Effector CD8-positive, alpha-beta T cell (primary cell): ENCODE results near the gene DEAF1.
"Not testable (repeated sequence)": the region's sequence is repeated elsewhere in the genome, so short reads cannot be mapped to it uniquely, and the experiment has no call there.

Experiments used
- DNase-seq: peaks from one replicate; lab custom pipeline; 2025; lab: John Stamatoyannopoulos, UW

Gene DEAF1

DNA sequence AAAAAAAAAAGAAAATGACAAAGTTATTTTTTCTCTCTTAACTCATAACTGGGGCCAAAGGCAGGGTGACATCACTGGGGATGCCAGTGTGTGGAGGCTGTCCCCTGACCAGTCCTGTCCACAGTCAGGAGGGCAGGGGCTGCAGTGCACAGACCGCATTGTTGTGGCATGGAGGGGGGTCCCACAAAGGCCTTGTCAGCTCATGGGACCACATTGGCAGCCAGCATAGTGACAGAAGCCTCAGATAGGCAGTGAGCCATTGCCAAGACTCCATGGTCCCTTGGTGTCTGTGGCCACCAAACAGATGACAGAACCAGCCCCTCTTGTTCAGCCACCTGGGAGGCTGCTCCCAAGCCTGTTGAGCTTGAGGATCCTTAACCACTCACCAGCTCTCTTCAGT, 4.7 kb upstream of the DEAF1 start:
- no peak for DNase-seq

DNA sequence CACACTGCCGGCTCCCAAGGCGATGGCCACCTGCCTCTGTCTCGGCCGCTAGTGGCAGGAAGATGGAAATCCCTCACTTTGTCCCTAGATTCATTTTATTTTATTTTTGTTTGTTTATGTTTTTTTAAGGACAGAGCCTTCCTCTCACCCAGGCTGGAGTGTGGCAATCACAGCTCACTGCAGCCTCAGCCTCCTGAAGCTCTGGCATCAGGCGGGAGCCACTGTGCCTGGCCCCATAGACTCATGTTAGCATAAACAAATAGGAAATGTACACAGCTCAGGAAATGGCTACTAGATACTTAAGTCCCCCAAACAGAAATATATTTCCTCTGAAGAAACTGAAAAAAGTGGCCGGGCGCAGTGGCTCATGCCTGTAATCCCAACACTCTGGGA, 4.1 kb upstream of the DEAF1 start:
- DNase-seq: no peak

DNA sequence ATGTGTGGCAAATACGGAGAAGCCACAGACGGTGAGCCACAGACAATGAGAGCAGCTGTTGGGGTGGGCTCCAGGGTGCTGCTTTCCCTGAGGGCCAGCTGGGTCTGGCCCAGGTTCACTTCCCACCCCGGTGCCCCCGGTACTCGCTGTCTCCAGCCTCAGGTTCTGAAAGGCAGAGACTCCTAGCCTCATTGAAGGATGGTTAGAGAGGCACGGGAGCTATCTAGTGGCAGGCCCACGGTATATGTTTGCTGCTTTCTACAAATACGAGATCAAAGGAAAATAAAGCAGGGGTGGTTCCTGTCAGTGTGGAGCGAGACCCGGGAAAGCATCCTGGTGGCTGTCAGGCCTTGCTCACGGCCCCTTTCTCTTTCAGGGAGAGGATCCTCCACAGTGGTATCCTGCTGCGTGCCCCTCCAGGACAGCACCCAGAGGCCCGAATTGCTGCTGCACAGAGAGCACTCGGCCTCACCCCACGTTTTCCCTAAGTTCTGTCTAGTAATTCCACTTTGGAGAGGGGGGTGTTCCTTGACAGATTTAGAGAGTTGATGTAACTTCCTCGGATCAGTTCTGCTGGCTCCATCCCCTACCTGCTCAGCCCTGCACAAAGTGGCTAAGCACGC, 3.6 kb upstream of the DEAF1 start:
- no peak for DNase-seq

DNA sequence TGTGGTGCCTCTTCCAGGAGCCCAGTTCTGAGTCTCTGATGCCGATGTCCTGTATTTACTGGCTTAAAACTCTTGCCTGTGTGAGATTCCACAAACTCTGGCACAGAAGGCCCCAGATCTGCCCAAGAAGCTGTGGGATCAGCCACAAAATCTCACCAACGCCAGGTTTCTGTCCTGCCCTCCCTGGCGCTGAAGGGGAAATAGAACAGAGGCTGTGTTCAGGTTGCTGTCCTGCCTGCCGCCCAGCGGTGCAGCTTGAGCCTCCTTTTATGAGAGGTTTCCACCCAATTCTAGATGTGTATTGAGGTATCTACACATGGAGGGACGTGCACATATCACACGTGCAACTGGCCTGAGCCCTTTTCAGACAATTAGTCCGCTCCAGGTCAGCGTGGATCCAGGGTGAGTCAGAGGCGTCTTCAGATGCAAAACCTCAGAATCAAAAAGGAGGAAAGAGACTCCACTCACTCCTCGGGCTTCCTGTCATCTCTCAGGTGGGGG, 2.8 kb upstream of the DEAF1 start:
- no peak for DNase-seq

DNA sequence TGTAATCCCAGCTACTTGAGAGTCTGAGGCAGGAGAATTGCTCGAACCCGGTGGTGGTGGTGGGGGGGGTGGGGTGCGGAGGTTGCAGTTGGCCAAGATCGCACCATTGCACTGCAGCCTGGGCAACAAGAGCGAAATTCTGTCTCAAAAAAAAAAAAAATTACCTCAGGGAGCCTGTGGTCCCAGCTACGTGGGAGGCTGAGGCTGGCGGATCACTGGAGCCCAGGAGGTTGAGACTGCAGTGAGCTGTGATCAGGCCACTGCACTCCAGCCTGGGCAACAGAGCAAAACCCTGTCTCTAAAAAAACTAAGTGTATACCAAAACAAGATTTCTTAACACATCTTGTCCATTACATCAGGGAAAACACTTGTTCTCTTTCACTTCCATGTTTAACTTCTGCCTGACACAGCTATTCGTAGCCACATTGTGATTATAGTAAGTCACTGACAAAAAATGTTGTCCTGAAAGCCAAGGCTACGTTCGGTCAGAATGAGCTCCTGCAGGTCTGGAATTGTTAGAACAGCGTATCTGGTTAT, 2.0 kb upstream of the DEAF1 start:
- DNase-seq: no peak

DNA sequence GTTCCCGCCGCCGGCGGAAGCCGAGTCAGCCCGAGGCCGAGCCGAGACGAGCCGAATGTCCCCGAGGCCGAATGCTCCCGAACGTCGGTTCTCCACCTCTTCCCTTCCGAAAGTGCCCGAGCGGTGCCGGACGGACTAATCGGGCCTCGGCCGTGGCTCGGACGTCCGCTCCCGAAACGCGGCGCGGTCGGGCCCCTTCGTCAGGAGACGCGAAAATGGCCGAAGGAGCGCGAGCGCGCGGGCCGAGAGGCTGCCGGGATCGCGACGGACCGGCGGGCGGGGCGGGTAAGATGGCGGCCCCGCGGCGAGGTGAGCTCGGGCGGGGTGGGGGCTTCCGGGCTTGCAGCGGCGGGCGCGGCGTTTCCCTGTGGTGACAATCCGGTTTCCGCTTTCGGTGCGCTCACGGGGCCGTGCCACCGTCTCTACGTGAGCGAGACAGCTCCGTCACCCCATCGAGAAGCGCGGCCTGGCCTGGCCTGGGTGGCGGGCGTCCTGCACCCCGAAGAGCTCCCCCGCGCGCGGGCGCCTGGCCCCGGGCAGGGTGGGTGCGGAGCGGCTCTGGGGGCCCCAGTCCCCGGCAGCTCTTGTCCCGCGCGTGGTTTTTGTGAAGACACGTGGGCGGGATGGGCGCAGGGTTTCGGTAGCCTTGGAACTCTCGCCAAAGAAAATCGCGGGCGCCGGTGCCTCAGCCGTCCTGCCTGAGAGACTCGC, 671 bp upstream of the DEAF1 start, which contains the start of gene TMEM80:
Gene TMEM80, plus strand, starts transcription at position 279 of the 711 bp plus-strand sequence. Its CDS starts 12 bp downstream, at position 291.
- peak; percentile 94 for DNase-seq

DNA sequence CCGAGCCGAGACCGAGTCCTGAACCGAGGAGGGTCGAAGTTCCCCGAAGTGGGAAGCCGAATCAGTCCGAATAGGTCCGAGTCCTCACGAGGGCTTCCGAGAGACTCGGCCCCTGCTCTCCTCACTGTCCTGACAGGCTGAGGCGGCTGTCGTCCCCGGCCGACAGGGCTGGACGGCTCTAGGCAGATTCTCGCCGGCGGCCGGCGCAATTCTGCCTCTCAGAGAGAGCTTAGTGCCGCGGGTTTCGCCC, 191 bp upstream of the DEAF1 start:
- DNase-seq: no peak

DNA sequence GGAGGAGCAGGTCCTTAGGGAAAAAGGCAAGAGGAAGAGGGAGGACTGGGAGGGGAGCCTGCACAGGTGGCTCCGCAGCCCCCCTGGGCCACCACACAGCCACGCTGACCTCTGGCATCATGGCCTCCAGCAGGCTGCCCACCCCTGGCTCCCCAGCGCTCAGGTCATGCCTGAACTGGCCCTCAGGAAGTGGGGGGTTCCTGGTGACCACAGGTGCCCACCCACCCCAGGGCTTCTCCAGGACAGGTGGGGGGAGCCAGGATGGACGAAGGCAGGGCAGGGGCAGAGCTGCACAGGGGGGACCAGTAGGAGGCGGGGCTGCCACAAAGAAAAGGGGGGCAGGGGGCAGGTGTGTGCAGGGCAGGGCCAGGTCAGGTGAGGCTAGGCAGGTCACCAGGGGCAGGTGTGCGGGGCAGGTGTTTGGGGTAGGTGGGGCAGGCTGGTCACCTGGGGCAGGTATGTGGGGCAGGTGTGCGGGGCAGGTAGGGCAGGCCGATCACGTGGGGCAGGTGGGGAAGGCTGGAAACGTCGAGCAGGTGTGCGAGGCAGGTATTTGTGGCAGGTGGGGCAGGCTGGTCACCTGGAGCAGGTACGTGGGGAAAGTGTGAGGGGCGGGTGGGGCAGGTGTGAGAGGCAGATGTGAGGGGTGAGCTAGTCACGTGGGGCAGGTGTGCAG, 997 bp downstream of the DEAF1 start:
- no peak for DNase-seq

DNA sequence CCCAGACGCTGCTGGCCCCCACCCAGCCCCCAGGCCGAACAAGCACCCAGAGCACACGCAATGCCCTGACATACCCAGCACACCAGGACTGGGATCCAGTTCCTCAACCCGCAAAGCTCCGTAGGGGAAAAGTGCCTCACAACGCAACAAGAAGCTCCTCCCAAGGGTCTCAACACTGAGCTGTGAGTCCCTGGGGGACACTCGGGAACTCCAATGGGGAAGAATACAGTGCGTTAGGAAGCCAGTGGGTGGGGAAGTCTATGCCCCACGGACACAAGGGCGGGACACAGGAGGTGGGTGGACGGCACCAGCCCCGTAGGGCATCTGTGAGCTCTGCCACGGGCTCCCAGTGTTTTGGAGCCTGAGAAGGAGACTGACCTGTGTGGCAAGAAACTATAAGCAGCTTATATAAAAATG, 1.6 kb downstream of the DEAF1 start:
- no peak for DNase-seq

DNA sequence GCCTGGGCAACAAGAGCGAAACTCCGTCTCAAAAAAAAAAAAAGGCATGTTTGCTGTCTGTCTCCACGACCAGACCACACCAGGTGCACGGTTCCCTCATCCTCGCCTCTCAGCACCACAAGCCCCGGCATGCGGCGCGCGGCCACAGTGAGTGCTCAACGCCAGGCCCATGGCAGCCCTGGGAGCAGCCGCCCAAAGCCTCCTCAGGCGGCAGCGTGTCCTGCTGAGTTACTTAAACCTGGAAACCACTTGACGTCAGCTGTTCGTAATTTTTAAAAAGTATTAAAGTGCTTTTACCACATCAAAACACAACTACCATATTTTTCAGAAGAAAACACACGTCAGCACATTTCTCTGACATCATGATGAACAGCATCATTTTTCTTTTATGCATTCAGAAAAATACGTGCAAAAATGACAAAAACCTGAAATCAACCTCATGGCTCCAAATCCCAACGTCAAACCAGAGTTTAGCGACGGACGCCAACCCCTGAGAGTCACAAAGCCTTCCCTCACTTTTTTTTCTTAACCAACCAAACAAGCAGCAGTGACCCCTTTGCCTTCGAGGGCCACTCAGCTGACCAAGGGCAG, 2.1 kb downstream of the DEAF1 start:
- peak; percentile 28 for DNase-seq

DNA sequence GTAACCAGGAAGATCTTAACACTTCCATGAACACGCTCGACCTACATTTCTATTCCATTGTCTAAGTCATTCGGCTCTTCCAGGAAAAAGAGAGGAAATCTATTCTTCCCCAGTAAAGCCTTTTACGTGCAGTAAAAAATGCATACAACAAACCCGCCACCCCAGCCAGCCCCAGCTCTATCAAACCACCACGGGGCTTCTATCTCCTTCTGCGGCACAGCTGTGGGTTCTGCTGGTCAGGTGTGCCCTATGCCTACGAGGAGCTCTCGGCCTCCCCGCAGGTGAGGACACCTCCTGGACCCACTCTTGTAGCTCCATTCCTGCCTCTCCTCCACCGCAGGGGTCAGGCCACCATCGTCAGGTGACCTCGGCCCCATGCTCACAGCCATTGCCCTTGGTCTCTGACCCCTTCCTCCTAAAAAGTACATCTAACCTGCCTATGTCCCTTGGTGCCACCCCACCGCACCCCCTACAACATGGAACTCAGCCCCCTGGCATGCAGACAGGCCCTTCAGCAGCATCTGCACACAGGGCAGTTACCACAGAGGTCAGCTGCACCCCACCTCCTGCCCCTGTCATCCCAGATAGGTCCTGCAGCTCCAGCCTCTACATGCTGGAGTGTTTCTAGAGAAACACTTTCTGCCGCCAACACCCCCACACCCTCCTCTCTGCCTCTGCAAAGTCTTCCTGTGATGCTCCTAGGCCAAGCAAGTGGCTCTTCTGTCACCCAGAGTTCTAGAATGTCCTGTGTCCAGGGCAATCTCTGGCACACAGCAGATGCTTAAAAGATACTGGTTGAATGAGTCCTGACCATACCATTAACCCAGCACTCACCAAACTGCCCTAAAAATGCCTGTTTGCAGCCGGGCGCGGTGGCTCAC, 3.1 kb downstream of the DEAF1 start:
- DNase-seq: no peak

DNA sequence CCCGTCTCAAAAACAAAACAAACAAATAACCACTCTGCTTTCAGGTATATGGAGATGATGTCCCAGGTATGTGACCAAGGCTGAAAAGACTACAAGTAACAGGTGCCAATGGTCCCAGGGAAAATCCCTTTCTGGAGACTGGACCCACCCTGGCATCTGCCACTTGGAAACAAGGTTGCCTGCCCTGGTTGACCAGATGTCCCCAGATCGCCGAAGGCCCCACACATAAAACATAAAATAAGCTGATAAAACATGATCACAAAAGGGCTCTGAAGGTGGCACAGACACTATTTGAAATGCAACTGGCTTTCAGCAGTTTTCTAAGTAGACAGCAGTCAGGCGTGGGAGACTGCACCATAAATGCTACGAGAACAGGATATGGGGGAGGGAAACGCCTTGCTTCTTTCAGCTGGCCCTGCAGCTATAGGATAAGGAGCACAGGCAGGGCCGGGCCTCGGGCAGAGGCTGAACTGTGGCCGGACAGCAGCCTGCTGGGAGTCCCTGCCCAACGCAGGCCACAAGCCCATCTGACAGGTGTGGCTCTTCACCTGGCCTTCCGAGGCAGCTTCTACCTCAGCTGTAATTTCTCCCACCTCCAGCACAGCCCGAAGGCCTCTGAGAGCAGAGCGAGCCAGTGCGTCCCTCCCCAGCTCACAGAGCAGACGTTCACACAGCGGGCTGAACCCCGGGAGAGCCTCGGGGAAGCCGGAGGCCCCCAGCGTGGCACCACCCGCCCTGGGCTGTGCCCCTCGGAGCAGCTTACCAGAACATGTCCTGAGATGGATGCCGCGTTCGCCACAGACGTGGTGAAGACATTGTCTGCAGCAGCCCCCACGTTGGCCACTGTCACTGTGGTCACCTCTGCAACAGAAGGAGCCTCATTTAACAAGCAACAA, 4.0 kb downstream of the DEAF1 start:
- no peak for DNase-seq

DNA sequence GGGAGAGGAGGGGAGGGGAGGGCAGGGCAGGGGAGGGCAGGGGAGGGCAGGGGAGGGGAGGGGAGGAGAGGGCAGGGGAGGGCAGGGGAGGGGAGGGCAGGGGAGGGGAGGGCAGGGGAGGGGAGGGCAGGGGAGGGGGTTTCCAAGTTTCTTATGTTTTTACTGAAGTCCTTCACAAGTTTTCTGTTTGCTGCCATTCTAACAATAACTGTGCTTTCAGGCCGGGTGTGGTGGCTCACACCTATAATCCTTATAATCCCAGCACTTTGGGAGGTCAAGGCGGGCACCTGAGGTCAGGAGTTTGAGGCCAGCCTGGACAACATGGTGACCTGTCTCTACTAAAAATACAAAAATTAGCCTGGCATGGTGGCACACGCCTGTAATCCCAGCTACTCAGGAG, 4.8 kb downstream of the DEAF1 start:
- not testable (repeated sequence) for DNase-seq

DNA sequence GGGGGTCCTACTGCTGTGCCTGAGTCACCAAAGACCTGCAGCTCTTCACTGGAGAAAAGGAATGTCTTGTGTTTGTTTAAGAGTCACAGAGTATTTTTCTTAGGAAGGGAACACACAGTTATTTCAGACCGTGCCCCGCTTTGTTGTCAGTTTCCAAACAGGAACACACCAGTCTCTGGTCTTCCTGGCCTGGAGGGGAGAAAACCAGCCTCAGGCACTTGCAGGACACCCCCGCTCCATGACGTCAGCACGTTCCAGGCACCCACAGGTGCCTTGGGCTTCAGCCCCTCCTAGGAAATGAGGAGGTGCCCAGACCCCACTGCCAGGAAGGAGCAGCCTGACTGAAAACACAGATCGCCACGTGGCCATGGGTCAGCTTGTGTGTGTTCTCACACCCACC, 5.4 kb downstream of the DEAF1 start:
- no peak for DNase-seq

DNA sequence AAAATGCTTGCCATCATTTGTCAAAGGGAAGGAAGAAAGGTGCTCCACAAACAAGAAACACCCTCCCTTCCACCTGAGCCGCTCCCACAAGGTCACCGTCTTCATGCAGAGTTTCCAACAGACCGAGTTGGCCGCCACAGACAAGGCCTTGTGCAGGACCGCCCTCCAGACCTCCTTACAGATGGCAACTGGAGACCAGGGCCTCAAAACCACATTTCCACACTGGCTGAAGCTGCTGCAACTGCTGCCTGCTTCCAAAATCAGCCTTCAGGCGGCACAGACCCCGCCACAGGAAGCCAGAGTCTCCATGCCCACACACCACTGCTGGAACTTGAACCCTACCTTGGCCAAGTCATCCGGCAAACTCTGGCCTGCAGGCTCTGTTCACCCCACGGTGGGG, 6.3 kb downstream of the DEAF1 start:
- DNase-seq: no peak

DNA sequence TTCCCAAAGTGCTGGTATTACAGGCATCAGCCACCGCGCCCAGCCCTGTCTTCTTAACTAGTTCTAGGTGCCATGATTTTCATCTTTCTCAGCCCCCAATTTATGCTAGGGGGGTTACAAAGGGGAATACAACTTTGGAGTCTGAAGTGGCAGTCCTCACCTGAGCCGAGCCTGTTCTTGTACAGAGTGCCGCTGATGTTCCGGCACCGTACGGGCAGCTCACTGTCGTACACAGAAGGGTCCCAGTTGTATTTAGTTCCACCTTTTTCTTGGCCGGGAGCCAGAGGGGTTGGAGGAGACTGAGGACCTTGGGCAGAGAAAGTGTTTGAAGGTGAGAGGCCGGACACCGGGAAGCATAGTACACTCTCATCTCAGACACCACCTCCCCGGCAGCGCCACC, 7.3 kb downstream of the DEAF1 start:
- DNase-seq: no peak

DNA sequence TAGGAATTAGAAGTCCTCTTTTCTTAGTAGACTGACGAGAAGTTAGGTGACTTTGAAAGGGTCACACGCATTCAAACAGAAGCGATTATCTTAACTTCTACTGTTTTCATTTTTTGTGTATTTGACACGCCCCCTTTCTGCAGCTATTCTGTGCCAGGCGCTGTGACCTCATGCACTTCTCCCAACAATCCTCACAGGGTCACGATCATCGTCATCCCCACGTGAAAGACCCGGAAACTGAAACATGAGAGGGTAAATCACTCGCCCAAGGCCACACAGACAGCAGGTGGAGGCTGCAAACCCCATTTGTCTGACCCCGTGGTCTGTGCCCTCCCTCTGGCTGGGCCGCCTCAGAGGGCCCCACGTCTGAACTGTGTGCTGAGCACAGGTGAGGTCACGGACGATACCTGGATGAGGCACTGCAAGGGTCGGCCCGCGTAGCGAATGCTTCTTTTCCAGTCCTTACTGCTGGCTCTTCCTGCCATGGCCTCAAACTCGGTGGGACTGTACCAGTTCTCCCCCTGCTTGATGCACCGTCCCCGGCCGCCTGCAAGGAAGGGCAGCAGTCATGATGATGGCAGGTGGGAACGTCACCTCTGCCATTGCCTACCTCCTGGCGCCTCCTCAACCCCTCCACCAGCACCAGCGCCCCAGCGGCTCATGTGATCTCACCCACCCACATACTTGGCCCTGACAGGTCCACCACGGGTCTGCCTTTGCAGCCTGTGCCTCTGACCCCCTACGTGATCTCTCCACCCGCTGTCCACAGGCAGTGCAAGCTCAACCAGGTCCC, 8.4 kb downstream of the DEAF1 start:
- no peak for DNase-seq

DNA sequence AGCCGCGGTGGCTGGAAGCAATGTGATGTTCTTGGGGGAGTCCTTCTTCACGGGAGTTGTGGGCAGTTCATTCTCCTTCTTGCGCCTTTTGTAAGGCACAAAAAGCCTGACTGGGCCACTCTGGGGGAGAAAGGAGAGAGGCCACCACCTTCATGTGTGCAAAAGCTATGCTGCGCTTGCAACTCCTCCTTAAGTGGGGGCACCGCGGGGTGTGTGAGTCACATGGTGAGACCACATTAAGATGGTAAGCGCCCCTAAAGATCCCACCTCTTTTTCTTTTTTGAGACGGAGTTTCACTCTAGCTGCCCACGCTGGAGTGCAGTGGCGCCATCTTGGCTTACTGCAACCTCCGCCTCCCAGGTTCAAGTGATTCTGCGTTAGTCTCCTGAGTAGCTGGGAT, 14.1 kb downstream of the DEAF1 start:
- DNase-seq: no peak

DNA sequence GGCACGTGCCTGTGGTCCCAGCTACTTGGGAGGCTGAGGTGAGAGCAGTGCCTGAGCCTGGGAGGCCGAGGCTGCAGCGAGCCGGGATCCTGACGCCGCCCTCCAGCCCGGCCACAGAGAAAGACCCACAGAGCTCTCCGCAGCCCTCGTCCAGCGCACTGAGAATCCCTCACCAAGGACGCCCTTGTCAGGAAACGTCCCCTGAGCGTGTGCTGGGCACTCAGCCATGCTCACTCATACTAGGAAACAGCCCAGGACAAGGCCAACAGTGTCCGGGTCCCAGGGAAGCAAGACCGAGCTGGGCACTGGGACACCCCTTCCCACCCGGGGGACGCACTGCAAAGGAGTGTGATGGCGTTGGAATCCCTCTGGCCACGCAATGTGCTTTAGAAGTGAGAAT, 14.5 kb downstream of the DEAF1 start:
- no peak for DNase-seq
